SHP77 (cell line): ENCODE results near the gene ARHGAP23.

Source experiments
- DNase-seq, 2 experiments: peaks; one replicate each; lab custom pipeline; 2025; lab: John Stamatoyannopoulos, UW

ARHGAP23 gene

GRCh38 chr17:38549285-38549684 is 121.0 kb downstream of the ARHGAP23 start:
- no peak for DNase-seq

GRCh38 chr17:38550661-38551060 is 122.4 kb downstream of the ARHGAP23 start:
- no peak for DNase-seq

GRCh38 chr17:38551121-38551520 is 122.9 kb downstream of the ARHGAP23 start:
- DNase-seq = no peak

- no peak for DNase-seq
Measured at GRCh38 chr17:38552343-38552742, 124.1 kb downstream of the ARHGAP23 start.

GRCh38 chr17:38554430-38555350 is 126.4 kb downstream of the ARHGAP23 start:
- DNase-seq = peak; percentile 52 to 70

GRCh38 chr17:38556239-38556638 is 128.0 kb downstream of the ARHGAP23 start:
- no peak for DNase-seq

GRCh38 chr17:38557396-38557795 is 129.1 kb downstream of the ARHGAP23 start:
- DNase-seq = no peak

- peak; percentile 95 to 97 for DNase-seq
Measured at GRCh38 chr17:38557836-38558727, 129.8 kb downstream of the ARHGAP23 start.

GRCh38 chr17:38558728-38559050 is 130.4 kb downstream of the ARHGAP23 start:
- no peak for DNase-seq

- peak; percentile 94 to 95 for DNase-seq
Measured at GRCh38 chr17:38559051-38559879, 131.0 kb downstream of the ARHGAP23 start.

GRCh38 chr17:38559880-38560230 is 131.6 kb downstream of the ARHGAP23 start:
- DNase-seq = no peak

GRCh38 chr17:38560503-38561318 is 132.4 kb downstream of the ARHGAP23 start:
- DNase-seq = no peak

GRCh38 chr17:38561416-38562214 is 133.4 kb downstream of the ARHGAP23 start:
- DNase-seq = no peak
